Inferior parietal cortex (tissue), 1 donor: ENCODE data around the gene PPP2R1B.
"Not testable (repeated sequence)": the region's sequence is repeated elsewhere in the genome, so short reads cannot be mapped to it uniquely, and the experiment has no call there.

Source experiments
- DNase-seq: peaks from one replicate; pipeline ENCODE4 v3.0.0-alpha.2; 2016; ENCODE audit errors: extremely low spot score

PPP2R1B gene

GRCh38 chr11:111726301-111726713 lies 39.9 kb downstream of the PPP2R1B start:
- no peak for DNase-seq

GRCh38 chr11:111725621-111726020 lies 40.6 kb downstream of the PPP2R1B start:
- no peak for DNase-seq

- DNase-seq = no peak
Observed at GRCh38 chr11:111724615-111725129, 41.5 kb downstream of the PPP2R1B start.

- no peak for DNase-seq
Observed at GRCh38 chr11:111723595-111723994, 42.6 kb downstream of the PPP2R1B start.

- no peak for DNase-seq
Observed at GRCh38 chr11:111722501-111722900, 43.7 kb downstream of the PPP2R1B start.

- DNase-seq = no peak
Observed at GRCh38 chr11:111720801-111721494, 45.2 kb downstream of the PPP2R1B start.

- DNase-seq = no peak
Observed at GRCh38 chr11:111719379-111719778, 46.8 kb downstream of the PPP2R1B start.

- DNase-seq = no peak
Observed at GRCh38 chr11:111718859-111719258, 47.3 kb downstream of the PPP2R1B start.

- DNase-seq = no peak
Observed at GRCh38 chr11:111718436-111718835, 47.8 kb downstream of the PPP2R1B start.

- not testable (repeated sequence) for DNase-seq
Observed at GRCh38 chr11:111717660-111718059, 48.5 kb downstream of the PPP2R1B start.

- DNase-seq = no peak
Observed at GRCh38 chr11:111715142-111715816, 50.9 kb downstream of the PPP2R1B start.

GRCh38 chr11:111714522-111714921 lies 51.7 kb downstream of the PPP2R1B start:
- no peak for DNase-seq

- no peak for DNase-seq
Observed at GRCh38 chr11:111707691-111708067, 58.5 kb downstream of the PPP2R1B start.

- no peak for DNase-seq
Observed at GRCh38 chr11:111707039-111707690, 59.0 kb downstream of the PPP2R1B start.

- DNase-seq = no peak
Observed at GRCh38 chr11:111703576-111703975, 62.6 kb downstream of the PPP2R1B start.

GRCh38 chr11:111702623-111703022 lies 63.6 kb downstream of the PPP2R1B start:
- DNase-seq = no peak

GRCh38 chr11:111700162-111700561 lies 66.0 kb downstream of the PPP2R1B start:
- DNase-seq = no peak

- no peak for DNase-seq
Observed at GRCh38 chr11:111699579-111700156, 66.5 kb downstream of the PPP2R1B start.

GRCh38 chr11:111698852-111699559 lies 67.2 kb downstream of the PPP2R1B start:
- peak; percentile 32 for DNase-seq

- no peak for DNase-seq
Observed at GRCh38 chr11:111697933-111698371, 68.2 kb downstream of the PPP2R1B start.

GRCh38 chr11:111696556-111696955 lies 69.6 kb downstream of the PPP2R1B start:
- no peak for DNase-seq

- DNase-seq = peak; percentile 22
Observed at GRCh38 chr11:111694851-111695250, 71.3 kb downstream of the PPP2R1B start.
